ENCODE measurements around the gene CD81.

The CD81 gene

GRCh38 chr11:2417856-2418692 is 41.0 kb downstream of the CD81 start:
- no peak overlapping the region for H3K9ac ChIP-seq (ENCODE audit: low read length)
- H3K27me3 ChIP-seq (ENCODE audit: control insufficient read depth, insufficient read depth, low read length): peaks cover 7% of the 10 kb centered on the region
- H3K9me3 ChIP-seq (ENCODE audit: control insufficient read depth, low read length): no peaks in the 10 kb centered on the region
- no peak overlapping the region for H3K4me3 ChIP-seq (ENCODE audit: low read length)
- H3K4me1 ChIP-seq (ENCODE audit: control insufficient read depth, insufficient read depth, low read length): peaks cover 7% of the 10 kb centered on the region
- no peaks in the 10 kb centered on the region for H3K36me3 ChIP-seq (ENCODE audit: control insufficient read depth, insufficient read depth, low read length)

GRCh38 chr11:2418693-2419360 is 41.7 kb downstream of the CD81 start:
- no peaks in the 10 kb centered on the region for H3K36me3 ChIP-seq (ENCODE audit: control insufficient read depth, insufficient read depth, low read length)
- H3K9me3 ChIP-seq (ENCODE audit: control insufficient read depth, low read length): no peaks in the 10 kb centered on the region
- H3K4me1 ChIP-seq (ENCODE audit: control insufficient read depth, insufficient read depth, low read length): peaks cover 7% of the 10 kb centered on the region
- H3K27me3 ChIP-seq (ENCODE audit: control insufficient read depth, insufficient read depth, low read length): peaks cover 7% of the 10 kb centered on the region
- H3K4me3 ChIP-seq (ENCODE audit: low read length): no peak overlapping the region
- H3K9ac ChIP-seq (ENCODE audit: low read length): no peak overlapping the region

- peaks cover 7% of the 10 kb centered on the region for H3K27me3 ChIP-seq (ENCODE audit: control insufficient read depth, insufficient read depth, low read length)
- H3K36me3 ChIP-seq (ENCODE audit: control insufficient read depth, insufficient read depth, low read length): no peaks in the 10 kb centered on the region
- H3K4me3 ChIP-seq (ENCODE audit: low read length): no peak overlapping the region
- no peaks in the 10 kb centered on the region for H3K9me3 ChIP-seq (ENCODE audit: control insufficient read depth, low read length)
- H3K4me1 ChIP-seq (ENCODE audit: control insufficient read depth, insufficient read depth, low read length): peaks cover 7% of the 10 kb centered on the region
- H3K9ac ChIP-seq (ENCODE audit: low read length): peak overlapping the region; percentile 53
Measured at GRCh38 chr11:2419638-2420501, 42.8 kb downstream of the CD81 start.

- H3K4me3 ChIP-seq (ENCODE audit: low read length): no peak overlapping the region
Measured at GRCh38 chr11:2420502-2421225, 43.6 kb downstream of the CD81 start.

GRCh38 chr11:2421226-2421994 is 44.3 kb downstream of the CD81 start:
- peaks cover 7% of the 10 kb centered on the region for H3K4me1 ChIP-seq (ENCODE audit: control insufficient read depth, insufficient read depth, low read length)
- H3K27me3 ChIP-seq (ENCODE audit: control insufficient read depth, insufficient read depth, low read length): peaks cover 7% of the 10 kb centered on the region
- H3K36me3 ChIP-seq (ENCODE audit: control insufficient read depth, insufficient read depth, low read length): no peaks in the 10 kb centered on the region
- no peak overlapping the region for H3K4me3 ChIP-seq (ENCODE audit: low read length)
- H3K9me3 ChIP-seq (ENCODE audit: control insufficient read depth, low read length): no peaks in the 10 kb centered on the region
- H3K9ac ChIP-seq (ENCODE audit: low read length): no peak overlapping the region

More at GRCh38 chr11:2420502-2421225, 43.6 kb downstream of the CD81 start:
- H3K4me1 ChIP-seq (ENCODE audit: control insufficient read depth, insufficient read depth, low read length): peaks cover 7% of the 10 kb centered on the region
- H3K36me3 ChIP-seq (ENCODE audit: control insufficient read depth, insufficient read depth, low read length): no peaks in the 10 kb centered on the region
- H3K27me3 ChIP-seq (ENCODE audit: control insufficient read depth, insufficient read depth, low read length): peaks cover 7% of the 10 kb centered on the region
- no peaks in the 10 kb centered on the region for H3K9me3 ChIP-seq (ENCODE audit: control insufficient read depth, low read length)
- H3K9ac ChIP-seq (ENCODE audit: low read length): peak overlapping the region; percentile 53

GRCh38 chr11:2421996-2422395 is 44.9 kb downstream of the CD81 start:
- H3K9me3 ChIP-seq (ENCODE audit: control insufficient read depth, low read length): no peaks in the 10 kb centered on the region

GRCh38 chr11:2422461-2423156 is 45.5 kb downstream of the CD81 start:
- Histone ChIP-seq H3K4me1 (ENCODE audit: control insufficient read depth, insufficient read depth, low read length) (peaks cover 19% of the 10 kb centered on the region), H3K9ac (ENCODE audit: low read length) (no peak overlapping the region), H3K4me3 (ENCODE audit: low read length) (no peak overlapping the region), H3K36me3 (ENCODE audit: control insufficient read depth, insufficient read depth, low read length) (no peaks in the 10 kb centered on the region), H3K9me3 (ENCODE audit: control insufficient read depth, low read length) (no peaks in the 10 kb centered on the region), H3K27me3 (ENCODE audit: control insufficient read depth, insufficient read depth, low read length) (peaks cover 7% of the 10 kb centered on the region)

More at GRCh38 chr11:2421996-2422395, 44.9 kb downstream of the CD81 start:
- H3K9ac ChIP-seq (ENCODE audit: low read length): no peak overlapping the region
- H3K4me1 ChIP-seq (ENCODE audit: control insufficient read depth, insufficient read depth, low read length): peaks cover 13% of the 10 kb centered on the region
- H3K27me3 ChIP-seq (ENCODE audit: control insufficient read depth, insufficient read depth, low read length): peaks cover 7% of the 10 kb centered on the region
- H3K4me3 ChIP-seq (ENCODE audit: low read length): no peak overlapping the region
- no peaks in the 10 kb centered on the region for H3K36me3 ChIP-seq (ENCODE audit: control insufficient read depth, insufficient read depth, low read length)

GRCh38 chr11:2423157-2424025 is 46.3 kb downstream of the CD81 start:
- peaks cover 7% of the 10 kb centered on the region for H3K27me3 ChIP-seq (ENCODE audit: control insufficient read depth, insufficient read depth, low read length)
- H3K9me3 ChIP-seq (ENCODE audit: control insufficient read depth, low read length): no peaks in the 10 kb centered on the region
- no peaks in the 10 kb centered on the region for H3K36me3 ChIP-seq (ENCODE audit: control insufficient read depth, insufficient read depth, low read length)
- H3K4me1 ChIP-seq (ENCODE audit: control insufficient read depth, insufficient read depth, low read length): peaks cover 20% of the 10 kb centered on the region
- no peak overlapping the region for H3K4me3 ChIP-seq (ENCODE audit: low read length)
- H3K9ac ChIP-seq (ENCODE audit: low read length): no peak overlapping the region

GRCh38 chr11:2424811-2425495 is 47.8 kb downstream of the CD81 start:
- H3K4me1 ChIP-seq (ENCODE audit: control insufficient read depth, insufficient read depth, low read length): peaks cover 20% of the 10 kb centered on the region
- H3K36me3 ChIP-seq (ENCODE audit: control insufficient read depth, insufficient read depth, low read length): no peaks in the 10 kb centered on the region
- H3K9ac ChIP-seq (ENCODE audit: low read length): no peak overlapping the region
- no peak overlapping the region for H3K4me3 ChIP-seq (ENCODE audit: low read length)
- H3K9me3 ChIP-seq (ENCODE audit: control insufficient read depth, low read length): no peaks in the 10 kb centered on the region
- H3K27me3 ChIP-seq (ENCODE audit: control insufficient read depth, insufficient read depth, low read length): peaks cover 7% of the 10 kb centered on the region

Measured in mucosa of stomach (tissue), 1 donor.